GM12878 (cell line): ENCODE results near the gene COL23A1. TPM values are rescaled to one million over a fixed set of nuclear protein-coding genes. Genes with fewer than 3 reads are reported as not detected.
"Not testable (repeated sequence)": the region's sequence is repeated elsewhere in the genome, so short reads cannot be mapped to it uniquely, and the experiment has no call there.

Experiments used
- ATAC-seq: fragments of 200-7000 bp; cut with Tn5 transposase; 3 replicates; pipeline ENCODE4 v1.9.1; 2020; ENCODE audit warnings: mild to moderate bottlenecking, moderate library complexity
- BruUV-seq: library from RNA; stranded (reverse); fragments of 400-500 nt; replicated peaks from 2 replicates; lab custom pipeline; 2021; lab: Mats Ljungman, UMichigan
- CTCF ChIA-PET: fragments of 300-600 bp; sonication (Branson Sonifier 250); formaldehyde crosslinking; extraction: SDS; loops from one replicate; lab custom pipeline; 2021; ENCODE audit warnings: inconsistent platforms; lab: Yijun Ruan, JAX
- POLR2A ChIA-PET: fragments of 350-600 bp; formaldehyde crosslinking; extraction: SDS; loops from one replicate; lab custom pipeline; 2021; ENCODE audit warnings: inconsistent platforms; lab: Charles Lee
- RAD21 ChIA-PET: fragments of 300-600 bp; sonication (Branson Sonifier 250); formaldehyde crosslinking; loops from one replicate; lab custom pipeline; 2023; ENCODE audit warnings: antibody characterized with exemption; ENCODE audit not compliant: unreplicated experiment; lab: Charles Lee
- SMC1A ChIA-PET: fragments of 300-600 bp; sonication (Branson Sonifier 250); formaldehyde crosslinking; loops from one replicate; lab custom pipeline; 2023; ENCODE audit not compliant: unreplicated experiment, uncharacterized antibody; lab: Charles Lee
- DNase-seq: peaks from one replicate; pipeline ENCODE4 v3.0.0-alpha.2; 2011; ENCODE audit warnings: low read depth, low spot score
- FAIRE-seq: peaks from 3 replicates; lab custom pipeline; 2011; peaks lifted over from hg19 to GRCh38; lab: Jason Lieb, UNC
- H2AFZ ChIP-seq: 2 replicates; pipeline ENCODE4 v1.6.0; 2011; ENCODE audit warnings: low read depth, low read length, control low read depth; ENCODE audit not compliant: control insufficient read depth
- H3K27ac ChIP-seq: 2 replicates; pipeline ENCODE4 v1.5.1; 2011; ENCODE audit warnings: control low read depth; ENCODE audit not compliant: control insufficient read depth, insufficient read depth
- H3K27me3 ChIP-seq, 2 experiments: replicated peaks in 1 of 2; 2 replicates each; pipeline versions ENCODE4 v1.6.0 to v1.6.1; 2011; ENCODE audit warnings: low read length in 1 of 2; ENCODE audit not compliant: control insufficient read depth in 2 of 2, insufficient read depth in 2 of 2
- H3K36me3 ChIP-seq, 2 experiments: 2 replicates each; pipeline ENCODE4 v1.5.1; 2011; ENCODE audit warnings: low read length in 1 of 2; ENCODE audit not compliant: control insufficient read depth in 2 of 2, insufficient read depth in 2 of 2
- H3K4me1 ChIP-seq: 2 replicates; pipeline ENCODE4 v1.6.1; 2011; ENCODE audit warnings: mild to moderate bottlenecking, low read length, moderate library complexity, mixed read lengths; ENCODE audit not compliant: control insufficient read depth, insufficient read depth
- H3K4me2 ChIP-seq: 2 replicates; pipeline ENCODE4 v1.6.0; 2011; ENCODE audit warnings: control low read depth; ENCODE audit not compliant: control insufficient read depth, insufficient read depth
- H3K4me3 ChIP-seq: fragments of 200-600 bp; sonication (generic); 2 replicates; pipeline ENCODE4 v1.5.1; 2016
- H3K79me2 ChIP-seq: 2 replicates; pipeline ENCODE4 v1.6.0; 2011; ENCODE audit warnings: low read length; ENCODE audit not compliant: control insufficient read depth, insufficient read depth
- H3K9ac ChIP-seq: 2 replicates; pipeline ENCODE4 v1.8.0; 2011; ENCODE audit warnings: low read length, control low read depth, mixed read lengths; ENCODE audit not compliant: control insufficient read depth, insufficient read depth
- H3K9me3 ChIP-seq: replicated peaks from 3 replicates; pipeline ENCODE4 v1.5.1; 2011; ENCODE audit warnings: mild to moderate bottlenecking, low read length; ENCODE audit not compliant: control insufficient read depth, insufficient read depth
- H4K20me1 ChIP-seq: 2 replicates; pipeline ENCODE4 v1.6.0; 2011; ENCODE audit not compliant: control insufficient read depth, insufficient read depth
- ASH2L ChIP-seq: fragments of 300-600, 200-600 bp; sonication (generic); IDR thresholded peaks from 2 replicates; pipeline ENCODE4 v1.6.1; 2017; ENCODE audit warnings: low read depth, mild to moderate bottlenecking, borderline replicate concordance
- BCL3 ChIP-seq: IDR thresholded peaks from 2 replicates; pipeline ENCODE4 v1.6.1; 2011; ENCODE audit warnings: borderline replicate concordance, low read depth, mild to moderate bottlenecking, moderate library complexity, low read length; ENCODE audit not compliant: insufficient read depth, poor library complexity, severe bottlenecking
- MXI1 ChIP-seq: fragments of 150-350 bp; IDR thresholded peaks from 2 replicates; pipeline ENCODE4 v1.6.1; 2011; ENCODE audit warnings: low read depth, mild to moderate bottlenecking, inconsistent platforms, low read length, improper control_type of control experiment
- SMAD1 ChIP-seq: fragments of 450-650 bp; IDR thresholded peaks from 2 replicates; pipeline ENCODE4 v1.6.1; 2018; ENCODE audit warnings: mild to moderate bottlenecking, low read depth; ENCODE audit not compliant: partially characterized antibody
- SP1 ChIP-seq: IDR thresholded peaks from one replicate; pipeline ENCODE4 v1.6.1; 2011; ENCODE audit warnings: low read depth, low read length
- YY1 ChIP-seq: IDR thresholded peaks from 2 replicates; pipeline ENCODE4 v1.6.1; 2011; ENCODE audit warnings: low read depth, mild to moderate bottlenecking, low read length
- ZBED1 ChIP-seq: IDR thresholded peaks from 2 replicates; pipeline ENCODE4 v1.6.1; 2016; ENCODE audit warnings: borderline replicate concordance
- ZNF274 ChIP-seq: IDR thresholded peaks from one replicate; pipeline ENCODE4 v1.8.0; 2011; ENCODE audit not compliant: insufficient read length, insufficient read depth
- WGBS: methylation state at CpG from one replicate; pipeline ENCODE4 v1.1.6; 2016; ENCODE audit warnings: low lambda C conversion rate; ENCODE audit not compliant: insufficient replicate concordance, insufficient coverage; ENCODE audit errors: missing lambda C conversion rate; 5-methylcytosine and 5-hydroxymethylcytosine counted together
- in situ Hi-C: fragments of 300-500 bp; cut with MboI; formaldehyde crosslinking; loops from 9 replicates; pipeline ENCODE4 v1.14.3; 2018; ENCODE audit warnings: mixed read lengths
- intact Hi-C: fragments of 100-400 bp; cut with micrococcal nuclease; formaldehyde crosslinking; loops from one replicate; pipeline ENCODE4 v1.14.2; 2022; ENCODE audit not compliant: unreplicated experiment
- polyA plus RNA-seq, 11 experiments: library from polyadenylated mRNA; depleted of rRNA in 4 of 11; unstranded in 6 of 11; stranded (reverse) in 5 of 11; fragments of >200 nt; fragmentation: Nextera tagmentation in 4 of 11; fragmentation: Illumina TruSeq in 1 of 11; extraction: Ambion mirVana in 4 of 11; extraction: Trizol in 1 of 11; gene quantifications; 1 replicate in 1 of 11; 2 replicates in 10 of 11; pipeline versions ENCODE4 v1.2.1 to v1.2.3, GENCODE V29; 2011 to 2016; ENCODE audit warnings: inconsistent platforms in 2 of 11, missing spikeins in 2 of 11, low read depth in 1 of 11
- total RNA-seq, 4 experiments: library from RNA; depleted of rRNA in 3 of 4; stranded (reverse); fragments of >200 nt in 3 of 4; fragmentation: Illumina TruSeq in 1 of 4; extraction: Trizol in 1 of 4; gene quantifications; 2 replicates each; pipeline versions ENCODE4 v1.2.1 to v1.2.3, GENCODE V29; 2013 to 2021
- TF ChIP-seq, protein P1 (sequence below): IDR thresholded peaks from 2 replicates; pipeline ENCODE4 v1.6.1; 2012; ENCODE audit warnings: low read depth, low read length, improper control_type of control experiment
- TF ChIP-seq, protein P2 (sequence below): IDR thresholded peaks from 2 replicates; pipeline ENCODE4 v1.6.1; 2012; ENCODE audit warnings: low read depth, low read length, improper control_type of control experiment

COL23A1 gene
- total and polyA plus RNA-seq, 10 of the 15 experiments (the other 5 are each of a cell fraction or from before 2014, with no cell fraction given) = 0.03 to 0.83 (median 0.09) TPM; not detected in 5

- BruUV-seq = no TSS peak
- no peak overlapping the region for H3K27ac ChIP-seq
- ChIA-PET CTCF (no interaction called here), POLR2A (no interaction called here), SMC1A (no interaction called here), RAD21 (no interaction called here)
- no peaks in the 10 kb centered on the region for H4K20me1 ChIP-seq
- no peaks in the 10 kb centered on the region for H3K9me3 ChIP-seq
- no peaks in the 10 kb centered on the region for H3K27me3 ChIP-seq
- no peak overlapping the region for H3K4me2 ChIP-seq
- H3K9ac ChIP-seq = no peak overlapping the region
- no peak for ATAC-seq
- H3K4me3 ChIP-seq = no peak overlapping the region
- intact Hi-C loops = no loop called here
- DNase-seq = no peak
- FAIRE-seq = no peak
- no peaks in the 10 kb centered on the region for H3K4me1 ChIP-seq
- H2AFZ ChIP-seq = no peak overlapping the region
- H3K36me3 ChIP-seq = no peaks in the 10 kb centered on the region
- 64% methylated on average over 19 of the region's 19 CpGs for WGBS
- TF ChIP-seq, protein P1, sequence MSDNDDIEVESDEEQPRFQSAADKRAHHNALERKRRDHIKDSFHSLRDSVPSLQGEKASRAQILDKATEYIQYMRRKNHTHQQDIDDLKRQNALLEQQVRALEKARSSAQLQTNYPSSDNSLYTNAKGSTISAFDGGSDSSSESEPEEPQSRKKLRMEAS = no peak
- no peak for TF ChIP-seq BCL3
- no peak for TF ChIP-seq ZBED1
- TF ChIP-seq ZNF274 = no peak
- TF ChIP-seq, protein P2, sequence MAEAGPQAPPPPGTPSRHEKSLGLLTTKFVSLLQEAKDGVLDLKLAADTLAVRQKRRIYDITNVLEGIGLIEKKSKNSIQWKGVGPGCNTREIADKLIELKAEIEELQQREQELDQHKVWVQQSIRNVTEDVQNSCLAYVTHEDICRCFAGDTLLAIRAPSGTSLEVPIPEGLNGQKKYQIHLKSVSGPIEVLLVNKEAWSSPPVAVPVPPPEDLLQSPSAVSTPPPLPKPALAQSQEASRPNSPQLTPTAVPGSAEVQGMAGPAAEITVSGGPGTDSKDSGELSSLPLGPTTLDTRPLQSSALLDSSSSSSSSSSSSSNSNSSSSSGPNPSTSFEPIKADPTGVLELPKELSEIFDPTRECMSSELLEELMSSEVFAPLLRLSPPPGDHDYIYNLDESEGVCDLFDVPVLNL = no peak
- no peak for TF ChIP-seq ASH2L
- TF ChIP-seq YY1 = no peak
- no peak for TF ChIP-seq SP1
- no peak for TF ChIP-seq SMAD1
- TF ChIP-seq MXI1 = no peak
- TF ChIP-seq, all 136 proteins: peak for 0
- H3K79me2 ChIP-seq = no peaks in the 10 kb centered on the region
- in situ Hi-C loops = no loop called here
Measured at GRCh38 chr5:178256746-178257145, 333.4 kb downstream of the COL23A1 start.

DNA sequence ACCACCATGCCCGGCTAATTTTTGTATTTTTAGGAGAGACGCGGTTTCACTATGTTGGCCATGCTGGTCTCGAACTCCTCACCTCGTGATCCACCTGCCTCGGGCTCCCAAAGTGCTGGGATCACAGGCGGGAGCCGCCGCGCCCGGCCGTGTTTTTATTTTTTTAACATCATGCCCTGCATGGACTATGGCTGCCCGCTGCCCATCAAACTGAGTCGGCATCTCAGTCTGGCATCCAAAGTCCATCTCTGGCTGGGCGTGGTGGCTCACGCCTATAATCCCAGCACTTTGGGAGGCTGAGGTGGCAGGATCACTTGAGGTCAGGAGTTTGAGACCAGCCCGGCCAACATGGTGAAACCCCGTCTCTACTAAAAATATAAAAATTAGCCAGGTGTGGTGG lies 336.6 kb downstream of the COL23A1 start:
- FAIRE-seq, H3K79me2 ChIP-seq, H3K27ac ChIP-seq, DNase-seq, CTCF ChIA-PET, RAD21 ChIA-PET, H4K20me1 ChIP-seq, in situ Hi-C loops, intact Hi-C loops, POLR2A ChIA-PET, H3K9ac ChIP-seq, H3K27me3 ChIP-seq, H2AFZ ChIP-seq, H3K4me2 ChIP-seq, H3K9me3 ChIP-seq, ATAC-seq, H3K36me3 ChIP-seq, BruUV-seq, H3K4me3 ChIP-seq: not testable (repeated sequence)
- WGBS = 82% methylated on average over 18 of the region's 18 CpGs
- H3K4me1 ChIP-seq = peaks cover 13% of the 10 kb centered on the region
- SMC1A ChIA-PET = interaction anchor here (0.6 kb wide), 1 partner anchor 668 kb away, joined by 3 read pairs; no protein-coding TSS in a partner anchor
